Activated T-cell treated with anti-CD3 and anti-CD28 coated beads for 4 hours (primary cell): ENCODE measurements around the gene NCAPG2.

Experiments
- DNase-seq: peaks from one replicate; pipeline ENCODE4 v3.0.0-alpha.2; 2020

Gene NCAPG2

DNA sequence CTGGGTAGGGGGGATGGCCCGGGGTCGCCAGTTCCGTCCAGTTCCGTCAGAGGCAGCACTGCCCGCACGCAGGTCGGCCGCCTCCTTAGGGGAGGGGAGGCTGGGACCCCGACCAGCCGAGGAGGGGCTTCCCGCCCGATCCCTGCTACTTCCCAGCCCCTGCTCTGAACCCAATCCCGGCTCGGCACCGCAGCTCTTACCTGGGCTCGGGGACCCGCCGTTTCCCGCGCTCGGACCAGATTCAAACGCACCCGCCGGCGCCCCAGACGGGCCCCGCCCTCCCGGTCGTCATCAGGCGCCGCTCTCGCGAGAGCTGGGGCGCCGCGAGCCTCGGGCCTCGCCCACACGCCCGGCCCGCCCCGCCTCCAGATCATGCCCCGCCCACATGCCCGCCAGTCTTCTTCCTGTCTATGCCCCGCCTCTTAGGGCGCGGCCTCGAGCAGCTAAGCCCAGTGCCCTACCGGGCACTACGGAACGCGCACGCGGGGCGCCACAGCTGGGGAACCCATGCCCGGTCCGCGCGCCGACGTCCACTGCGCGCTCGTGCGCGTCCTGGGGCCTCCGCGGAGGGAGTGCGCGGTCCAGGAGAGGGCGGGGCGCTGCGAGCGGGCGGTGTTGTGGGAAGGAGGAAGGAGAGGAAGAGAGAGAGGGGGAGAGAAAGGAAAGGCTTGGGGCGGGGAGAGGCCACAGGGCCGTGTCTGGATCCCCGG is at the start of gene NCAPG2:
NCAPG2 (minus strand) TSS at position 281 of the 710 bp plus-strand sequence. CDS start 2,905 bp downstream, outside the sequence.
- peak; percentile 97 for DNase-seq

DNA sequence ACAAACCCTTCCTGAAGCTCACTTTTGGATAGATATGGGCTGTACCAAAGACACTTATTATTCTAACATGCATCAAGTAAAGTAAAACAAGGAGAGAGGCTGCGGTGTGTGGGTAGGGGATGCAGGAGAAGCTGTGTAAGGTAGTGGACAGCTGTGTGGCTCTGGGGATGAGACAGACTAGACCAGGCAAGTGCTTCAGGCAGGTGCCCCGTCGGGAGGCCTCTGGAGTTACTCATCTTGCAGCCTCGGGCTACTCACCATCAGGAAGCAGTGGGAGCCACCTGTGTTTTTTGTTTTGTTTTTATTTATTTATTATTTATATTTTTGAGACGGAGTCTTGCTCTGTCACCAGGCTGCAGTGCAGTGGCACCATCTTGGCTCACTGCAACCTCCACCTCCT is 49.3 kb upstream of the NCAPG2 start:
- no peak for DNase-seq

GRCh38 chr7:158751751-158752150 is 47.1 kb upstream of the NCAPG2 start:
- no peak for DNase-seq

DNA sequence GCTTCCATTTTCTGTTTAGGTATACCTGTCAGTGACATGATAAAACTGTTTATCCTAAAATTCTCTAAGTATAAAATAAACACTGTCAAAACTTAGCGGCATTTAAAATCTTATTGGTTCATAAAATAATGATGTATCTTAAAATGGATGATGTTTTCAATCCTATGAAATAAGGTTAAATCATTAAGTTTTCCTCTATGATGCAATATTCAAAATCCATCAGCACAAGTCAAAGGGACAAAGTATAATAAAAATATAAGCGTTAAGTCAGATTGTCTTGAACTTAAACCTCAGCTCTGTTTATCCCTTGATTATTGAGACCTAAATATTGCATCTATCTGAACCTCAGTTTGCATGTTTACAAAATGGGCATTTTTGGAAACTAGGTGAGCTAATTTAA is 46.6 kb upstream of the NCAPG2 start:
- DNase-seq, result no peak

- DNase-seq, result no peak
Observed at GRCh38 chr7:158750702-158751101, 46.1 kb upstream of the NCAPG2 start.

DNA sequence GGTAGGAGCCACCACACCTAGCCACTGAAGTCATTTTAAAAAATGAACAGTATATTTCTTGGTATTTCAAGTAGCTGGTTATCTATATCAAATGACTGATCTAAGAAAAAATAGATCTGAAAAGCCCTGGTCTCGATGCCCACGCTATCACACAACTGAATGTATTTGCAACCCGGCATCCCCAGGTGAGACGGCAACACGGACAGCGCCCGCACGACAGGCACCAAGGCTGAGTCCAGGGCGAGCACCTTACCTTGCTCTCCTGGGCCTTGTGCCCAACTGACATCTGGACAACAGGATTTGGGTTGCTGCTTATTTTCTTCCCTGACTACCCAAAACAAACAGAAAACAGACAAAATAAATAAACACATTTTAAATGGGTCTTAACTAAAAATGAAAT is 44.8 kb upstream of the NCAPG2 start:
- DNase-seq, result no peak

- no peak for DNase-seq
Observed at GRCh38 chr7:158748335-158748734, 43.7 kb upstream of the NCAPG2 start.

DNA sequence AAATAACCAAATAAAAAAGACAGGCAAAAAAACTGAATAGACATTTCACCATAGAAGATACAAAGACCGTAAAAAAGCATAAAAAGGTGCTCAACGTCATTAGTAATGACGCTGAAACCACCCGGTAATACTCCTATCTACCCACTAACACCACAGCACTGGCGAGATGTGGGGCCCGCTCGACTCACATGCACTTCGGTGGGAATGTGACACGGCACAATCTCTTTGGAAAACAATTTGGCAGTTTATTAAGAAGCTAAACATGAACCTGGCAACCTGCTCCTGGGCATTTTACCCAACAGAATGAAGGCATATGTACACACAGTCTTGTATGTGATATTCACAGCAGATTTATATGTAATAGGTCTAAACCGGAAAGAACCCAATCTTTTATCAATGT is 42.8 kb upstream of the NCAPG2 start:
- DNase-seq, result no peak

GRCh38 chr7:158746957-158747356 is 42.4 kb upstream of the NCAPG2 start:
- no peak for DNase-seq

GRCh38 chr7:158745057-158745715 is 40.6 kb upstream of the NCAPG2 start:
- no peak for DNase-seq

GRCh38 chr7:158744070-158744469 is 39.5 kb upstream of the NCAPG2 start:
- no peak for DNase-seq

DNA sequence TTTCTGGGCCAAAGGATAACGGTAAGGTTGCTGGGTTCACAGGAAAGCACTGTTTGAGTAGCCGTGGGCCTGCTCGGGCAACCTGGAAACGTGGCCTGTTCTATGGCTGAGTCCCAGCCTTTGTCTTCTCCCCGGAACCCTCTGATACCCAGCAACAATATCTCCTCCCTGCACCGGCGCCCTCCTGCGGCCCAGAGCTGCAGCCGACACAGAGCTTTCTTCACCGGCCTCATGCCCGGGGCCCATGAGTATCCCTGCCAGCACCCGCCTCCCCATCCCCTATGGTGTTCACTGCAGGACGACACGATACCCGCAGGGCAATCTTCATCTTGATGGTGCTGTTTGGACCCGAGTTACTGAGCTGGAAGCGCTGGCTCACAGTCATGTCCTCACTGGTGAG is 38.6 kb upstream of the NCAPG2 start:
- DNase-seq, result no peak

GRCh38 chr7:158742065-158742821 is 37.6 kb upstream of the NCAPG2 start:
- no peak for DNase-seq

DNA sequence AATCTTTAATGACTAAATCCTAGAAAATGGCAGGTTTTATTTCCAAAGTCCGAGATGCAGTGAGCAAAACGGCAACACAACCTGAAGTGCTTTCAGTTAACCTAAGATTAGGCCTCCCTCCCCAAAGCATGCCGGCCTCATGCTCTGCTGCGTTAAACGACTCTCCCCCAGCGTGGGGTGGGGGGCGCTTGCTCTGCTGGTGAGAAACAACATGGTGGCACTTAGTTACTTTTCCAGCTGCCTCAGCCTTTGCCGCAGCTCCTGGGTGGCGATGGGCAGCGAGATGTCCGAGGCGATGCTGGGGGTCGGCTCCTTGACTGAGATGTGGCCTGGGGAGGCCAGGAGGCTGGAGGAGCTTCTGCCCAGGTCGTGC is 36.7 kb upstream of the NCAPG2 start:
- no peak for DNase-seq

DNA sequence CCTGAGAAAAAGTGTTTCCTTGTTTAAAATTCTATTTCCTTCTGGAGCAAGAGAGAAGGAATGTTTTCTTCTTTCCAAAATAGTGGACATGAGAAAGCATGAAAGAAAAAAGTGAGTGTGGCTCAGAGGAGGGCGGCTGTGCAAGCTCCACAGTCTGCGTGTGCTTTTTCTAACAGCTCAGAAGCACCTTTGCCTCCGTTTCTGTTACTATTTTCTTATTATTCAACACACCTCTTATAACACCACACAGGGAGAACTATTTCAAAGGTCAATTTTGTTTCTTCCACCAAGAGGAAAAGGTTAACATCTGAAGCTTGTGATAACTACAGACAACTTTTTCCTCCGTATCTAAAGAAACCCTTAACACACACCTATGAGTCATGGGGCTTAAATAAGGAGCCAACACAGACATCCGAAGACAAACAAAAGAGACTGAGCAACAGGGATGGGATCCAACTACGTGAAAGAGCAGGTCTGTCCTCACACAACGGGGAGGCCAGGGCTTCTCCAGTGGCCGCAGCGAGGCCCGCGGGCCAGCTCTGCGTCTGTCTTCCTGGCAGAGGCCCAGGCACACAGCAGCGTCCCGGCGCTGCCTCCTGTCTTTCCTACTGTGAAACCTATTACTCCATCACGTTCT is 36.2 kb upstream of the NCAPG2 start:
- DNase-seq, result no peak

DNA sequence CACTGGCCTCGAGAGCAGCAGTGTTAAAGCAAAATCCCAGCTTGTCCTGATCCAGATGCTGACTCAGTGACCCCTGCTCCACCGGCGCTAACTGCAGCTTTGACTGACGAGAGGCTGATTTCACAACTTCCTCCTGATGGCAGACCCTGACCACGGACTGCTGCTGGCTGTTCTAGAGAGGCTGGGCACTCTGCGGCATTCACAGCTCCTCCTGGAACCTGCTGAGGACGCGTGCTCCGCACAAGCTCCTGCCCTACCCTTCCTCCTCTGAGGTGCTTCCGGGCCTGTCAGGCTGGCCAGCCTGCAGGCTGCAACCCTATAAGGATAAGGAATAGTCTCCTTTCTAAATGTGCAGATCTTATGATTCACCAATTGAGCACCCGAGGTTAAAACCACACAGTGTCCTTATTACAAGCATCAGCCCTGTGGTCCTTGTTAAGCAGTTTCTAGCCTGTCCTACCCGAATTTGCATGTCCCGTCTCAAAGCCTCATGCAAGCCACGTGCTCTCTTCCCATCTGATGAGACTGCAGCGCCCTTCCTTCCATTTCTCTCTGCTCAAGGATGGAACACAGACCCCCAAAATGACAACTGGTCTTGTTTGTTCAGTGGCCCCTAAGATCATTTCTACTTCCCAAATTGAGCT is 35.5 kb upstream of the NCAPG2 start:
- DNase-seq, result no peak

DNA sequence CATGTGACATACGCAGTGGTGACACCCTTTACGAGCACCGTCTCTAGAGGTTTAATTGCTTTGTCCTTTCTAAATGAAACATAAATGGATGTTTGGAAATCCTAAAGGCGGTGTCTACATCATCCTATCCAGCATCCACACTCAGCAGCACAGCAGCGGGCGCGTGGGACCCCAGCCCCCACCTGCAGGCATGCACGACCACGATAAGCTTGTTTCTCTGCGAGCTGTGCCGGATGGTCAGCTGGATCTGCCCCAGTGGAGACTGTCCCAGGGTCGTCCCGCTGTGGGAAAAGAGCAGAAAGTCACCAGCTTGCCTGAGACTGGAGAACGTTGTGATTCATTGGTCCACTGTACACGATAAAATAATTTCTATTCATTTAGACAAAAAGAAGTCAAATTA is 34.2 kb upstream of the NCAPG2 start:
- no peak for DNase-seq

- no peak for DNase-seq
Observed at GRCh38 chr7:158737064-158737695, 32.6 kb upstream of the NCAPG2 start.

DNA sequence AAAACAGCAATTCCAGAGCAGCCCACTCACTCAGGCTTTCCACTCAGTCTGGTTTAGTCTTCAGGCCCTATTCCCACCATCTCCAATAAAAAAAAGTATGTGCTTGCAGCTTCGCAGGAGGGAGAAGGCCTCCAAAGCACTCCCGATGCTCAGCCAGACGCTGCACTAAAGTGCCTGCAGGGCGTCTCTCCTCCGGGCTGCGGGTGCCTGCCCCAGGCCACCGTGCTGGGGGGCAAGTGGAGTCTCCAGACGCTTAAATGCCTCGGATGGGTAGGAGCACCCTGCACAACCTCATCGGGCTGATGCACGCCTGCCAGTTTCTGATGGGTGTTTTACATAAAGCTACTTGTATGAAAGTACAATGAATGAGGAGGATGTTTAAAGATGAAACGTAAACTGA is 31.3 kb upstream of the NCAPG2 start:
- DNase-seq, result no peak

- DNase-seq, result no peak
Observed at GRCh38 chr7:158734861-158735260, 30.3 kb upstream of the NCAPG2 start.

GRCh38 chr7:158733775-158734494 is 29.3 kb upstream of the NCAPG2 start:
- no peak for DNase-seq

- no peak for DNase-seq
Observed at GRCh38 chr7:158733220-158733519, 28.6 kb upstream of the NCAPG2 start.
